Prostate gland (tissue), 2 donors: ENCODE results near the gene STAT5B.

ENCODE experiments used
- CTCF ChIP-seq, 4 experiments: fragments of 200-600 bp in 2 of 4; fragments of 450-650 bp in 2 of 4; sonication (generic) in 2 of 4; IDR thresholded peaks; 1 replicate in 3 of 4; 2 replicates in 1 of 4; pipeline ENCODE4 v1.5.1; 2016 to 2019; ENCODE audit warnings: antibody characterized with exemption in 4 of 4, mild to moderate bottlenecking in 2 of 4, moderate library complexity in 2 of 4
- POLR2AphosphoS5 ChIP-seq: sonication (generic); formaldehyde crosslinking; IDR thresholded peaks from one replicate; pipeline ENCODE4 v1.6.1; 2017; ENCODE audit warnings: antibody characterized with exemption

GRCh38 chr17:42272162-42272907 lies 3.9 kb downstream of the STAT5B start:
- TF ChIP-seq CTCF (IDR thresholded peaks at IDR 0.05) (no peak), POLR2AphosphoS5 (no peak)
